Activated CD8-positive, alpha-beta memory T cell treated with anti-CD3 and anti-CD28 coated beads for 48 hours (primary cell): ENCODE results near the gene BMP6.

Experiments
- DNase-seq, 3 experiments: peaks; one replicate each; pipeline ENCODE4 v3.0.0-alpha.2; 2020; ENCODE audit warnings: low read depth in 2 of 3, low spot score in 2 of 3

Gene BMP6

GRCh38 chr6:7747016-7747415 is 21.1 kb downstream of the BMP6 start:
- no peak for DNase-seq

DNA sequence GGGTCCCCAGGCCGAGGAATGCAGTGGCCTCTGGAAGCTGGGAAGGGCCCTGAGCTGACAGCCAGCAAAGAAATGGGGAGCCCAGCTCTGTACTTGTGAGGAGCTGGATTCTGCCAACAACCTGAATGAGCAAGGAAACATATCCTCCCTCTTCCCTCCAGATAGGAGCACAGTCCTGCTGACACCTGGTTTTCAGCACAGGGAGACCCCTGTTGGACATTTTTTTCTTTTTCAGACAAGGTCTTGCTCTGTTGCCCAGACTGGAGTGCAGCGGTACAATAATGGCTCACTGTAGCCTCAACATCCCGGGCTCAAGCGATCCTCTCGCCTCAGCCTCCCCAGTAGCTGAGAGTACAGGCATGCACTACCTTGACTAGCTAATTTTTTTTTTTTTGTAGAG is 21.5 kb downstream of the BMP6 start:
- no peak for DNase-seq

DNA sequence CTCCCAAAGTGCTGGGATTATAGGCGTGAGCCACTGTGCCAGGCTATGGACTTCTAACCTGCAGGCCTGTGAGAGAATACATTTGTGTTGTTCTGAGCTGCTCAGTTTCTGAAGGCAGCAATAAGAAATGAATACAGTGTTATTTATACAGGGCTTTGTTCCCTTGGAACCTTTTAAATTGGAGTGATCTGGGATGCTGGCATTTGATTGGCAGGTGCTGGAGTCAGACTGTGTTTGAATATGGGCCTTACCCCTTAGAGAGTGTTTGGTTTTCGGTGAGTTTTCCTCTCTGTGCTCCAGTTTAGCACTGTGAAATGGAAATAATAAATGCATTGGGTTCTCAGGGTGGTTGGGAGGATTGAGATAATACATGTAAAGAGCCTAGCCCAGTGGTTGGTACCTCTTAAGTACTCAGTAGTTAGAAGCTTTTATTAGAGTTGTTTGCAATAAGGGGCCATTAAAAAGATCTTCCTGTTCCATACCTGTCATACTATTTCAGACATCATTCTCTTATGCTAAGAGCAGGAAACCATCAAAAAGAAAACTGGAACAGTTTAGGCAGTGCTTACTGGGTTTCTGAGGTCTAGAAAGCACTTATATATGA is 22.1 kb downstream of the BMP6 start:
- no peak for DNase-seq

GRCh38 chr6:7749478-7749877 is 23.6 kb downstream of the BMP6 start:
- no peak for DNase-seq

- DNase-seq: no peak
Measured at GRCh38 chr6:7750197-7750596, 24.3 kb downstream of the BMP6 start.

GRCh38 chr6:7758456-7758855 is 32.6 kb downstream of the BMP6 start:
- no peak for DNase-seq

DNA sequence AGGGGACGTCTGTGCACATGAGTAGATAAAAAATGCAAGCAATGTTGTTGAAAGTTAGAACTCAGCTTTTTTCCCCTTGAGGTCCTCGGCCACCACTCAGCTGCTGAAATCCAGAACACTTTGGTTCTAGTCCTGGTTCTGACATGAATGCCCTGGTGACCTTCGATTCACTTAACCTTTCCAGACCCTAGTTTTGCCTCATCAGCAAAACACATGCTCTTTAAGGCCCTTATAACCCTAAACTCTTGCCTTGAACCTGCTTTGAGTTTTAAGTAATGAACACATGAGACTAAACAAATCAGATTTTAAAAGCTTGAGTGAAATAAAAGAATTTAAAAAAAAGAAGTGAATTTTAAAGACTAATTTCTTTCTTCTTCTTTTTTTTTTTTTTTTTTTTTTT is 33.4 kb downstream of the BMP6 start:
- DNase-seq: no peak

DNA sequence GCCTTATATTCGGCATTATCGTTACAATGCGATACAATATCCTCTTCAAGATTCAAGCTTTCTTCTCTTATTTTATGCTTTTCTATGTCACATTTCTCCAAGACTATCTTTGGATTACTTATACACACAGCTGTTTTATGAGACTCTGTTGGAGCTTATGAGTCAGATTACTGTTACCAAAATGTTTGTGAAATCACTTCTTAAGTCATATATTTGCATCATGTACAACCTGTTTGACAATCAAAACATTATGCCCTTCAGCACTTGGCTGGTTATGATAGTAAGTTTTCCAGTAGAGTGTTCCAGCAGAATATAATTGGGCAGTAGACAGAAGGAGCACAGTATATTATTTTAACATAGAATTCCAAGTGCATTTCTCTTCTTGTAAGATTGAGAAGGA is 35.2 kb downstream of the BMP6 start:
- no peak for DNase-seq

DNA sequence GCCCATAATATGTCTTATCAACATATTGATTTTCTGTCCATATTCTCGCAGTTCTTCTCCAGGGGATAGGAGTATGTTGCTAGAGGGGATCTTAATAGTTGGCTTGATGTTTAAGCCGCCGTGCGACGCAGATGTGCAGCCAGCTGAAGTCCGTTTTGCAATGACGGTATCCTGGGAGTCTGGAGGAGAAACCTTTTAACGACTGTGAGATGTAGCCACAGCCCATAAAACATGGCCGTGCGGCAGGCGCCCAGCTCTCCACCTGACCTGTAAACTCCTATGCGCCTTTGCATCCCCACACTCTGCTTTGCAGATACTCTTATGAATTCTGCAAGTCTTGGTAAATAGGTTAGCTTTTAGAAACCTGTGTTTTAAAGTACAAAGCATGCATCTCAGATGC is 36.9 kb downstream of the BMP6 start:
- DNase-seq: no peak

- DNase-seq: no peak
Measured at GRCh38 chr6:7763881-7764280, 38.0 kb downstream of the BMP6 start.

DNA sequence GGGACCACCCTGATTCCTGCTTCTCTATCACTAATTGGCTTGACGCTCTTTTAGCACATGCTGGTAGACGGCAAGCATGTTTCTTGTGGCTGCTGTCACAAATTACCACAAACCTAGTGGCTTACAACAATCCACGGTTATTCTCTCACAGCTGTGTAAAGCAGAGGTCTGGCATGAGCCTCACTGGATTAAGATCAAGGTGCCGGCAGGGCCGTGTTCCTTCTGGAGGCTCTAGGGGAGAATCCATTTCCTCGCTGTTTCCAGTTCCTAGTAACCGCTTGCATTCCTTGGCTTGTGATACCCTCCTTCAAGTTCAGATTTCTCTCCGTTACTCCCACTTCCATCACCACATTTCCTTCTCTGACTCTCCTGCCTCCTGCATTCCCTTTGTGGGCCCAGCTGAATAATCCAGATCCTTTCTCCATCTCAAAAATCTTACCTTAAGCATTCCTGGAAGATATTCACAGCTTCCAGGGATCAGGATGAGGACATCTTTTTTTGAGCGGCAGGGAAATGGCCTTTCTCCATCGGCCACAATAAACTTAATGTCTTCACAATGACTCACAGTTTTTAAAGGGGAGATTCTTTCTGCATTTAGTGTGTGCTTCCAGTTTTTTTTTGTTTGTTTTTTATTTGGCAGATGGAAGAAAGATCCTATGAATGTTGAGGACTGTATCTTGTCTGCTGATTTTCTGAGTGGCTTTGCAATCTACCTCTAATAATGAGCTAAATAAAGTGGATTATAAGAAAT is 39.9 kb downstream of the BMP6 start:
- no peak for DNase-seq

DNA sequence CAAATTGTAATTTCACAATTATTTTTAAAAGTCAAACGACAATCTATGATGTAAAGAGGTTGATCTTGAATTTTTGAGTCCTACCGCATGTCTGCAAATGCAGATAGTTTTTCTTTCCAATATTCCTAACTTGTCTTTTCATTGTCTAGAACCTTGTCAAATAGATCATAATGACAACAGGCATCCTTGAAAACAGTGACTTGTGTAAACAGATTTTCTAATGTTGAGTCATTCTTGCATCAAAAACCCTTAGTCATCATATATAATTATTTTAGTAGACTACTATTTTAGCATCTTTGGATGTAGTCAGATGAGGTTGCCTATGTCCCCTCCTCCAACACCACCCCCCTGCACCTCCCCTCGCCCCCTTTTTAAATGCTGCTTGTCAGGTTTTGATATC is 43.8 kb downstream of the BMP6 start:
- no peak for DNase-seq

- no peak for DNase-seq
Measured at GRCh38 chr6:7770111-7770510, 44.2 kb downstream of the BMP6 start.

GRCh38 chr6:7770601-7771000 is 44.7 kb downstream of the BMP6 start:
- DNase-seq: no peak

- DNase-seq: no peak
Measured at GRCh38 chr6:7773322-7773721, 47.4 kb downstream of the BMP6 start.

GRCh38 chr6:7773914-7774313 is 48.0 kb downstream of the BMP6 start:
- no peak for DNase-seq

DNA sequence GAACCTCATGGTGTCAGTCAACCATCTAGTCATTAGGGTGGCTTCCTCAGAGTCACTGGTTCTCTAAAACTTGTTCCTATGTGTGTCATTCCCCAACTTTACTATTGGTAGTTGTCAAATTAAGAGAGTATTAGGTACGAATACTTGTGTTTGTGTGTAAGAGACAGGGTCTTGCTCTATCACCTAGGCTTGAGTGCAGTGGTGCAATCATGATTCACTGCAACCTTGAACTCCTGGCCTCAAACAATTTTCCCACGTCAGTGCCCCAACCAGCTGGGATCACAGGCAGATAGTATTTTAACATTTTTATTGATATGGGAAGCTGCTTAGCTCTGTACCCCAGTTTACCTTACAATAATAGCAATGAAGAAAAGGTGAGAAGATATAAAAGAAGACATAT is 50.6 kb downstream of the BMP6 start:
- no peak for DNase-seq

DNA sequence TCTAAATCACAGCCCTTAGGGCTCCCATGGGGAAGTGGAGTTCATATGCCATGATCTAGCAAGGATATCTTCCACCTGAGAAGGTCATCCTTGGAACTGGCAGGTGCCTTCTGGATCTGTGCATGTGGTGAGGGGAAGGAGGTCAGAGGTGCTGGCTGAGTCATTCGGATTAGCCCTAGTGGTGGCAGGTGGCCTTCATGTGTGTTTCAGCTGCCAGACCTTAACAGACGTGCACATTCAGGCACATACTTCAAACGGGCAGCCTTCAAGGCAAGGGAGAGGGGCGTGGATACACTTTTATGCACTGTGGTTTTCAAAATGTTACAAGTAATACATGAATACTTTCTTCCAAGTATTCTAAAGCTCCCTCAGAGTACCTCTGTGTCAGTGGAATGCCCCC is 51.2 kb downstream of the BMP6 start:
- DNase-seq: no peak

- DNase-seq: no peak
Measured at GRCh38 chr6:7781240-7781639, 55.3 kb downstream of the BMP6 start.

- no peak for DNase-seq
Measured at GRCh38 chr6:7784248-7784647, 58.3 kb downstream of the BMP6 start.

GRCh38 chr6:7784706-7785105 is 58.8 kb downstream of the BMP6 start:
- no peak for DNase-seq

GRCh38 chr6:7785243-7786035 is 59.5 kb downstream of the BMP6 start:
- no peak for DNase-seq
